Right lobe of liver (tissue), 4 donors: ENCODE data around the gene MRPL39.

Source experiments
- CTCF ChIP-seq, 4 donors: fragments of 200-600 bp in 3 of 4; fragments of 450-650 bp in 1 of 4; IDR thresholded peaks; one replicate each; pipeline versions ENCODE4 v1.5.1 to v1.8.0; 2016 to 2022; ENCODE audit warnings: antibody characterized with exemption in 4 of 4, mild to moderate bottlenecking in 2 of 4
- POLR2A ChIP-seq: fragments of 450-650 bp; IDR thresholded peaks from one replicate; pipeline ENCODE4 v1.6.1; 2017; ENCODE audit warnings: antibody characterized with exemption, mild to moderate bottlenecking
- donor health status: DM: no; HTN: no; CAD: no.
- donor health status: DM: no; HTN: no; CAD: no.
- donor health status: DM: no; HTN: yes; CAD: no.

DNA sequence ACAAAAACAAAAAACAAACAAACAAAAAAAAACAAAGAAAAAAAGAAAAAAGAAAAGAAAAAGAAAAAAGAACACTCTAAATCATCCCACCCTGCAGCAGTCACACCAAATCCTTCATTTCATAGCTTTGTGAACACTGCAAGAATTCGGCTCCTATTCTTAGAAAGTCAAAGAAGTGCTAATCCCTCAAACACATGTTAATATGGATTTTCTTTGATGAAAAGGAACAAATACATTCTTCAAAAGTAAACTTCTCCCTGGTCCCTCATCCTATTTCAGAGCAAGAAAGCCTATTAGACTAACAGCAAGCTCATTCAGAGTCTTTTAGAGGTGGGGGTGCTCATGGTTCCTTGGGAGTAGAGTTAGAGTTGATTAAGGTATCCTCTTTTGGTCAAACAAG lies 7.2 kb upstream of the MRPL39 start:
- no peak for TF ChIP-seq CTCF (IDR thresholded peaks at IDR 0.05)
- TF ChIP-seq POLR2A, result no peak
